BLaER1 (cell line): Measurements from ENCODE around the gene MTHFD1L.
A peak's percentile ranks its signal among the peaks of the same experiment; 100 is the strongest.

Source experiments
- H3K27ac ChIP-seq: shearing (Covaris generic); formaldehyde crosslinking; 2 replicates; pipeline ENCODE4 v1.8.1; 2022
- H3K27me3 ChIP-seq: shearing (Covaris generic); formaldehyde crosslinking; 2 replicates; pipeline ENCODE4 v1.8.1; 2022
- H3K36me3 ChIP-seq: shearing (Covaris generic); formaldehyde crosslinking; 2 replicates; pipeline ENCODE4 v1.8.1; 2022
- H3K4me1 ChIP-seq: shearing (Covaris generic); formaldehyde crosslinking; 2 replicates; pipeline ENCODE4 v1.8.1; 2022
- H3K4me2 ChIP-seq: shearing (Covaris generic); formaldehyde crosslinking; 2 replicates; pipeline ENCODE4 v1.8.1; 2022
- H3K4me3 ChIP-seq: shearing (Covaris generic); formaldehyde crosslinking; 2 replicates; pipeline ENCODE4 v1.8.1; 2022
- H3K9ac ChIP-seq: shearing (Covaris generic); formaldehyde crosslinking; 2 replicates; pipeline ENCODE4 v1.8.1; 2022
- H3K9me3 ChIP-seq: shearing (Covaris generic); formaldehyde crosslinking; 2 replicates; pipeline ENCODE4 v1.8.1; 2022
- H4K20me1 ChIP-seq: shearing (Covaris generic); formaldehyde crosslinking; 2 replicates; pipeline ENCODE4 v1.8.1; 2022
- Cebpa-rat ChIP-seq: shearing (Covaris generic); IDR thresholded peaks from 2 replicates; pipeline ENCODE4 v1.8.1; 2022

Gene MTHFD1L

GRCh38 chr6:150895928-150896632, 30.6 kb downstream of the MTHFD1L start:
- Histone ChIP-seq H3K4me2 (peak overlapping the region; percentile 59; the same call in 1 of the 2 replicates), H3K4me1 (peaks cover 26% of the 10 kb centered on the region), H3K36me3 (peaks cover 62% of the 10 kb centered on the region), H3K4me3 (no peak overlapping the region), H3K27ac (no peak overlapping the region), H3K27me3 (no peaks in the 10 kb centered on the region), H3K9me3 (no peaks in the 10 kb centered on the region), H4K20me1 (peaks cover 44% of the 10 kb centered on the region), H3K9ac (no peak overlapping the region)
- no peak for TF ChIP-seq Cebpa-rat

GRCh38 chr6:150897400-150897943, 32.0 kb downstream of the MTHFD1L start:
- Histone ChIP-seq H3K4me1 (peaks cover 26% of the 10 kb centered on the region), H3K36me3 (peaks cover 58% of the 10 kb centered on the region), H3K9me3 (no peaks in the 10 kb centered on the region), H3K4me3 (no peak overlapping the region), H3K27me3 (no peaks in the 10 kb centered on the region), H4K20me1 (peaks cover 38% of the 10 kb centered on the region), H3K9ac (no peak overlapping the region), H3K4me2 (no peak overlapping the region), H3K27ac (no peak overlapping the region)
- TF ChIP-seq Cebpa-rat: no peak

- no peak overlapping the region for H3K9ac ChIP-seq
- no peak overlapping the region for H3K4me2 ChIP-seq
- H3K4me1 ChIP-seq: peaks cover 26% of the 10 kb centered on the region
- peaks cover 27% of the 10 kb centered on the region; the same call in 1 of the 2 replicates for H4K20me1 ChIP-seq
- no peak overlapping the region for H3K27ac ChIP-seq
- H3K9me3 ChIP-seq: no peaks in the 10 kb centered on the region
- peaks cover 53% of the 10 kb centered on the region for H3K36me3 ChIP-seq
- no peaks in the 10 kb centered on the region for H3K27me3 ChIP-seq
- no peak for TF ChIP-seq Cebpa-rat
- no peak overlapping the region for H3K4me3 ChIP-seq
These were observed 33.1 kb downstream of the MTHFD1L start for GRCh38 chr6:150898399-150899170.

- Histone ChIP-seq H3K27ac (no peak overlapping the region), H4K20me1 (peaks cover 21% of the 10 kb centered on the region; the same call in 1 of the 2 replicates), H3K4me1 (peaks cover 31% of the 10 kb centered on the region), H3K9me3 (no peaks in the 10 kb centered on the region), H3K4me3 (no peak overlapping the region), H3K36me3 (peaks cover 51% of the 10 kb centered on the region), H3K27me3 (no peaks in the 10 kb centered on the region), H3K9ac (no peak overlapping the region), H3K4me2 (no peak overlapping the region)
- no peak for TF ChIP-seq Cebpa-rat
These were observed 33.7 kb downstream of the MTHFD1L start for GRCh38 chr6:150899231-150899630.

GRCh38 chr6:150900049-150900448, 34.5 kb downstream of the MTHFD1L start:
- no peak overlapping the region for H3K4me2 ChIP-seq
- no peak overlapping the region for H3K27ac ChIP-seq
- TF ChIP-seq Cebpa-rat: no peak
- H3K4me1 ChIP-seq: peaks cover 23% of the 10 kb centered on the region
- H3K36me3 ChIP-seq: peaks cover 55% of the 10 kb centered on the region
- H4K20me1 ChIP-seq: peaks cover 12% of the 10 kb centered on the region; the same call in 1 of the 2 replicates
- no peaks in the 10 kb centered on the region for H3K27me3 ChIP-seq
- H3K4me3 ChIP-seq: no peak overlapping the region
- H3K9me3 ChIP-seq: no peaks in the 10 kb centered on the region
- H3K9ac ChIP-seq: no peak overlapping the region

- Histone ChIP-seq H4K20me1 (no peaks in the 10 kb centered on the region; the same call in 1 of the 2 replicates), H3K4me2 (no peak overlapping the region), H3K9ac (no peak overlapping the region), H3K4me3 (no peak overlapping the region), H3K4me1 (peaks cover 9% of the 10 kb centered on the region), H3K27me3 (no peaks in the 10 kb centered on the region), H3K27ac (no peak overlapping the region), H3K36me3 (peaks cover 62% of the 10 kb centered on the region), H3K9me3 (no peaks in the 10 kb centered on the region)
- peak; percentile 44; the same call in 1 of the 2 replicates for TF ChIP-seq Cebpa-rat
These were observed 36.8 kb downstream of the MTHFD1L start for GRCh38 chr6:150902142-150902776.

GRCh38 chr6:150905769-150906168, 40.3 kb downstream of the MTHFD1L start:
- Histone ChIP-seq H4K20me1 (no peaks in the 10 kb centered on the region; the same call in 1 of the 2 replicates), H3K9me3 (no peaks in the 10 kb centered on the region), H3K4me1 (0 out of 2 replicates have a peak, but pooled peaks cover 5% of the 10 kb centered on the region), H3K4me3 (no peak overlapping the region), H3K27ac (no peak overlapping the region), H3K36me3 (peaks cover 66% of the 10 kb centered on the region), H3K4me2 (no peak overlapping the region), H3K9ac (no peak overlapping the region), H3K27me3 (no peaks in the 10 kb centered on the region)
- TF ChIP-seq Cebpa-rat: no peak

GRCh38 chr6:150906641-150907326, 41.3 kb downstream of the MTHFD1L start:
- H3K36me3 ChIP-seq: peaks cover 73% of the 10 kb centered on the region
- no peaks in the 10 kb centered on the region; the same call in 1 of the 2 replicates for H4K20me1 ChIP-seq
- no peaks in the 10 kb centered on the region for H3K27me3 ChIP-seq
- no peak overlapping the region for H3K27ac ChIP-seq
- TF ChIP-seq Cebpa-rat: no peak
- H3K9ac ChIP-seq: no peak overlapping the region
- 0 out of 2 replicates have a peak, but pooled peaks cover 5% of the 10 kb centered on the region for H3K4me1 ChIP-seq
- H3K4me2 ChIP-seq: no peak overlapping the region
- H3K9me3 ChIP-seq: no peaks in the 10 kb centered on the region
- H3K4me3 ChIP-seq: no peak overlapping the region

- peaks cover 79% of the 10 kb centered on the region for H3K36me3 ChIP-seq
- no peak overlapping the region for H3K4me3 ChIP-seq
- no peak for TF ChIP-seq Cebpa-rat
These were observed 41.9 kb downstream of the MTHFD1L start for GRCh38 chr6:150907383-150907782.

More at GRCh38 chr6:150907383-150907782, 41.9 kb downstream of the MTHFD1L start:
- Histone ChIP-seq H3K4me1 (0 out of 2 replicates have a peak, but pooled peaks cover 5% of the 10 kb centered on the region), H3K9me3 (no peaks in the 10 kb centered on the region), H3K27me3 (no peaks in the 10 kb centered on the region), H3K9ac (no peak overlapping the region), H3K4me2 (no peak overlapping the region), H4K20me1 (no peaks in the 10 kb centered on the region; the same call in 1 of the 2 replicates), H3K27ac (no peak overlapping the region)
